Left renal pelvis (tissue), 4 donors: Measurements from ENCODE around the gene SENP1. TPM values are rescaled to one million over a fixed set of nuclear protein-coding genes. Genes with fewer than 3 reads are reported as not detected.

Source experiments
- DNase-seq, 4 donors: peaks; one replicate each; pipeline ENCODE4 v3.0.0-alpha.2; 2013; ENCODE audit warnings: low read depth in 4 of 4, low spot score in 3 of 4
- polyA plus RNA-seq, 4 donors: library from polyadenylated mRNA; unstranded; fragments of 120-200 nt; gene quantifications; one replicate each; pipeline ENCODE4 v1.2.1, GENCODE V29; 2013; ENCODE audit not compliant: insufficient read length in 4 of 4

The SENP1 gene
- polyA plus RNA-seq, 4 donors, result 23.6 to 33.3 (median 24.9) TPM

- no peak for DNase-seq
Measured at GRCh38 chr12:48022180-48022521, 83.7 kb downstream of the SENP1 start.

GRCh38 chr12:48021485-48022179 is 84.2 kb downstream of the SENP1 start:
- no peak for DNase-seq

GRCh38 chr12:48019639-48020265 is 86.1 kb downstream of the SENP1 start:
- no peak for DNase-seq

GRCh38 chr12:48018618-48018995 is 87.3 kb downstream of the SENP1 start:
- no peak for DNase-seq

- no peak for DNase-seq
Measured at GRCh38 chr12:48017921-48018617, 87.8 kb downstream of the SENP1 start.

- no peak for DNase-seq
Measured at GRCh38 chr12:48017496-48017895, 88.4 kb downstream of the SENP1 start.

GRCh38 chr12:48016373-48017020 is 89.4 kb downstream of the SENP1 start:
- DNase-seq, result no peak

- DNase-seq, result no peak
Measured at GRCh38 chr12:48015954-48016353, 89.9 kb downstream of the SENP1 start.

GRCh38 chr12:48015129-48015528 is 90.8 kb downstream of the SENP1 start:
- no peak for DNase-seq

- DNase-seq, result no peak
Measured at GRCh38 chr12:48013287-48013686, 92.6 kb downstream of the SENP1 start.

- no peak for DNase-seq
Measured at GRCh38 chr12:48012070-48012469, 93.8 kb downstream of the SENP1 start.

- no peak for DNase-seq
Measured at GRCh38 chr12:48010366-48010970, 95.4 kb downstream of the SENP1 start.

- no peak for DNase-seq
Measured at GRCh38 chr12:48009471-48009870, 96.4 kb downstream of the SENP1 start.

GRCh38 chr12:48008950-48009349 is 96.9 kb downstream of the SENP1 start:
- DNase-seq, result no peak

GRCh38 chr12:48008349-48008748 is 97.5 kb downstream of the SENP1 start:
- no peak for DNase-seq

- no peak for DNase-seq
Measured at GRCh38 chr12:48007206-48007605, 98.7 kb downstream of the SENP1 start.

GRCh38 chr12:48005750-48006021 is 100.2 kb downstream of the SENP1 start:
- DNase-seq, result no peak

GRCh38 chr12:48005001-48005749 is 100.7 kb downstream of the SENP1 start:
- no peak for DNase-seq

- DNase-seq, result no peak
Measured at GRCh38 chr12:48004053-48004941, 101.6 kb downstream of the SENP1 start, which contains the start of gene COL2A1. Gene COL2A1, minus strand, starts transcription at chr12:48004476. Its CDS starts 155 bp downstream, at chr12:48004321.
